ENCODE results near the gene SMAD5. TPM values are rescaled to one million over a fixed set of nuclear protein-coding genes. Genes with fewer than 3 reads are reported as not detected.

Gene SMAD5
- total RNA-seq, 1 donor from 2014 or later, result 40.1 TPM

DNA sequence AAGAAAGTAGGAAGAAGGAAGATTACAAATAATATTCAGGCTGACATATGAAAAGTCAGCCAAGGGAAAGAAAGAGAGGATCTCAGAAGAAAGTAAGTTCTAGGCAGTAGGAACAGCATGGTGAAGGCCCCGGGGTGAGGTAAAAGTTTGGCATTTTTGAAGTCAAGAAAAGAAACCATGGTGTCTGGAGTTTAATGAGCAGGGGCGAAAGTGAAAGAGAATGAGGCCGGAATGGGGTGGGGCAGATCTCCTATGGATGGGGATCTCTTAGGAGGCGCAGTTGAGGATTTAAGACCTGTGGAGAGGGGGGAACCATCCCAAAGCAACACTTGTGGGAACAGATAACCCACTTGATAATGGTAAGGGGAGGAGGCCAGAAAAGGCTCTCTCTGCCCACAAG is 42.3 kb upstream of the SMAD5 start:
- Histone ChIP-seq H3K27me3 (ENCODE audit: control insufficient read depth, insufficient read depth, low read length) (no peaks in the 10 kb centered on the region), H3K4me3 (ENCODE audit: low read depth, low read length) (no peak overlapping the region), H3K36me3 (ENCODE audit: control insufficient read depth, insufficient read depth, low read length) (no peaks in the 10 kb centered on the region)
- TF ChIP-seq CTCF (IDR thresholded peaks at IDR 0.05; ENCODE audit: insufficient read depth, low read length, poor library complexity, severe bottlenecking), result no peak
- no peak for DNase-seq (ENCODE audit: low read depth)

GRCh38 chr5:136094189-136094912 is 38.3 kb upstream of the SMAD5 start:
- Histone ChIP-seq H3K36me3 (ENCODE audit: control insufficient read depth, insufficient read depth, low read length) (no peaks in the 10 kb centered on the region), H3K27me3 (ENCODE audit: control insufficient read depth, insufficient read depth, low read length) (peaks cover 6% of the 10 kb centered on the region), H3K4me3 (ENCODE audit: low read depth, low read length) (no peak overlapping the region)
- no peak for DNase-seq (ENCODE audit: low read depth)
- TF ChIP-seq CTCF (IDR thresholded peaks at IDR 0.05; ENCODE audit: insufficient read depth, low read length, poor library complexity, severe bottlenecking), result no peak

GRCh38 chr5:136094913-136095641 is 37.6 kb upstream of the SMAD5 start:
- no peaks in the 10 kb centered on the region for H3K36me3 ChIP-seq (ENCODE audit: control insufficient read depth, insufficient read depth, low read length)
- DNase-seq (ENCODE audit: low read depth), result no peak
- H3K27me3 ChIP-seq (ENCODE audit: control insufficient read depth, insufficient read depth, low read length), result peaks cover 6% of the 10 kb centered on the region
- H3K4me3 ChIP-seq (ENCODE audit: low read depth, low read length), result no peak overlapping the region
- TF ChIP-seq CTCF (IDR thresholded peaks at IDR 0.05; ENCODE audit: insufficient read depth, low read length, poor library complexity, severe bottlenecking), result no peak

- peaks cover 6% of the 10 kb centered on the region for H3K27me3 ChIP-seq (ENCODE audit: control insufficient read depth, insufficient read depth, low read length)
These were observed 34.5 kb upstream of the SMAD5 start for GRCh38 chr5:136098176-136098575.

DNA sequence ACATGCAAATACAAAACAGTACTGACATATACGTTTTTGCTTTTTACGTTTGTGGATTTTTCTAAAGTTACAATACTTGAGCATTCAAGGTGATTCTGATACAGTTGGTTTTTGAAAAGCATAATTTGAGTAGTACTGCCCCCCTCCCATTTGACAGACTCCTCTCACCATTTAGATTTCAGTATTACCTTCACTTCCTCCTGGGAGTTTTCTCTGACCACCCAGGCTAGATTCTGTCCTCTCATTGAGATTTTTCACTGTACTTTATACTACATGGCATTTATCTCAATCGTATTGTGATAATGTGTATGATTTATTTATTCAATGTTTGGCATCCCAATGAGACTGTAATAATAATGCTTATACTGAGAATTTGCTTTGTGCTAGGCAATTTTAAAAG is 32.8 kb upstream of the SMAD5 start:
- TF ChIP-seq CTCF (IDR thresholded peaks at IDR 0.05; ENCODE audit: insufficient read depth, low read length, poor library complexity, severe bottlenecking), result no peak
- Histone ChIP-seq H3K27me3 (ENCODE audit: control insufficient read depth, insufficient read depth, low read length) (peaks cover 6% of the 10 kb centered on the region), H3K36me3 (ENCODE audit: control insufficient read depth, insufficient read depth, low read length) (no peaks in the 10 kb centered on the region)

More at GRCh38 chr5:136098176-136098575, 34.5 kb upstream of the SMAD5 start:
- Histone ChIP-seq H3K36me3 (ENCODE audit: control insufficient read depth, insufficient read depth, low read length) (no peaks in the 10 kb centered on the region), H3K4me3 (ENCODE audit: low read depth, low read length) (no peak overlapping the region)
- TF ChIP-seq CTCF (IDR thresholded peaks at IDR 0.05; ENCODE audit: insufficient read depth, low read length, poor library complexity, severe bottlenecking), result no peak
- no peak for DNase-seq (ENCODE audit: low read depth)

More for the DNA sequence above, 32.8 kb upstream of the SMAD5 start:
- no peak overlapping the region for H3K4me3 ChIP-seq (ENCODE audit: low read depth, low read length)
- DNase-seq (ENCODE audit: low read depth), result no peak
